Progenitor cell of endocrine pancreas (in vitro differentiated cells): Measurements from ENCODE around the gene SYTL4. TPM values are rescaled to one million over a fixed set of nuclear protein-coding genes. Genes with fewer than 3 reads are reported as not detected.

ENCODE experiments used
- DNase-seq: peaks from one replicate; pipeline ENCODE4 v3.0.0; 2021; ENCODE audit warnings: low spot score; ENCODE audit not compliant: unreplicated experiment
- H3K27ac Mint-ChIP-seq: 2 replicates; pipeline ENCODE4 v1.8.0; 2021; ENCODE audit warnings: mild to moderate bottlenecking, moderate library complexity, mixed read lengths
- H3K27me3 Mint-ChIP-seq: 2 replicates; pipeline ENCODE4 v1.8.0; 2021; ENCODE audit warnings: mixed read lengths
- H3K36me3 Mint-ChIP-seq: 2 replicates; pipeline ENCODE4 v1.8.0; 2022; ENCODE audit warnings: mixed read lengths; ENCODE audit not compliant: insufficient read depth
- H3K4me1 Mint-ChIP-seq: 2 replicates; pipeline ENCODE4 v1.8.0; 2021; ENCODE audit warnings: low read depth, mixed read lengths
- H3K4me3 Mint-ChIP-seq: 2 replicates; pipeline ENCODE4 v1.8.0; 2021; ENCODE audit warnings: low read depth, mild to moderate bottlenecking, moderate library complexity, mixed read lengths
- H3K9me3 Mint-ChIP-seq: 2 replicates; pipeline ENCODE4 v1.8.0; 2021; ENCODE audit warnings: low read depth, mixed read lengths
- total RNA-seq: library from RNA; stranded (reverse); gene quantifications from 2 replicates; pipeline ENCODE4 v1.2.1, GENCODE V29; 2021
- TF ChIP-seq, protein P1 (sequence below): fragments of 200-600 bp; sonication (generic); IDR thresholded peaks from one replicate; pipeline ENCODE4 v1.5.0; 2021; ENCODE audit warnings: antibody characterized with exemption, mild to moderate bottlenecking; ENCODE audit not compliant: unreplicated experiment

Gene SYTL4
- total RNA-seq, 1 donor from 2014 or later = 1.8 TPM

GRCh38 chrX:100659431-100660137, 72.3 kb downstream of the SYTL4 start:
- Mint-ChIP-seq H3K27ac (no peak overlapping the region), H3K9me3 (peaks cover 11% of the 10 kb centered on the region), H3K36me3 (no peaks in the 10 kb centered on the region), H3K4me1 (peaks cover 2% of the 10 kb centered on the region), H3K4me3 (no peak overlapping the region), H3K27me3 (no peaks in the 10 kb centered on the region)
- no peak for DNase-seq
- TF ChIP-seq, protein P1, sequence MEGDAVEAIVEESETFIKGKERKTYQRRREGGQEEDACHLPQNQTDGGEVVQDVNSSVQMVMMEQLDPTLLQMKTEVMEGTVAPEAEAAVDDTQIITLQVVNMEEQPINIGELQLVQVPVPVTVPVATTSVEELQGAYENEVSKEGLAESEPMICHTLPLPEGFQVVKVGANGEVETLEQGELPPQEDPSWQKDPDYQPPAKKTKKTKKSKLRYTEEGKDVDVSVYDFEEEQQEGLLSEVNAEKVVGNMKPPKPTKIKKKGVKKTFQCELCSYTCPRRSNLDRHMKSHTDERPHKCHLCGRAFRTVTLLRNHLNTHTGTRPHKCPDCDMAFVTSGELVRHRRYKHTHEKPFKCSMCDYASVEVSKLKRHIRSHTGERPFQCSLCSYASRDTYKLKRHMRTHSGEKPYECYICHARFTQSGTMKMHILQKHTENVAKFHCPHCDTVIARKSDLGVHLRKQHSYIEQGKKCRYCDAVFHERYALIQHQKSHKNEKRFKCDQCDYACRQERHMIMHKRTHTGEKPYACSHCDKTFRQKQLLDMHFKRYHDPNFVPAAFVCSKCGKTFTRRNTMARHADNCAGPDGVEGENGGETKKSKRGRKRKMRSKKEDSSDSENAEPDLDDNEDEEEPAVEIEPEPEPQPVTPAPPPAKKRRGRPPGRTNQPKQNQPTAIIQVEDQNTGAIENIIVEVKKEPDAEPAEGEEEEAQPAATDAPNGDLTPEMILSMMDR = no peak

DNA sequence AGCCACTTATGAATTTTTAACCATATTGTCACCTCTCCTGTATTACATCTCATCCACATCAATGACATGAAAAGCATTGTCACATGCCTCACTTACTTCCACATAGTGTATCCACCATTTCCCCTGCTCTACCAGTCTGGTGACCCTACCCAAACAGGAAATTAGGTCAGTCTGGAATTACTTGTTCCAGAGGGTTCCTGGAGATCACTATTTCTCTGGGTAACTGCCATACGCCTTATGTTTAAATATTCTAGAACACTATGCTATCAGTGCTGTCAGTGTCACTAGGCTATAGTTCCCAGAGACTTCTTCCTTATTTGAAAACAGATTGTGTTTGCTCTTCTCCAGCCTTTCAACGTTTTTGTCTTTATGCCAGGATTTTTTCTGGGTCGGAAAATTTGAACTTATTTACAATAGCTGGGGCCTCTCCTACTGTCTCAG, 73.0 kb downstream of the SYTL4 start:
- no peaks in the 10 kb centered on the region for H3K36me3 Mint-ChIP-seq
- no peaks in the 10 kb centered on the region for H3K27me3 Mint-ChIP-seq
- H3K4me1 Mint-ChIP-seq = peaks cover 6% of the 10 kb centered on the region
- DNase-seq = no peak
- no peak overlapping the region for H3K4me3 Mint-ChIP-seq
- no peak overlapping the region for H3K27ac Mint-ChIP-seq
- peaks cover 11% of the 10 kb centered on the region for H3K9me3 Mint-ChIP-seq
- TF ChIP-seq, protein P1 = no peak

DNA sequence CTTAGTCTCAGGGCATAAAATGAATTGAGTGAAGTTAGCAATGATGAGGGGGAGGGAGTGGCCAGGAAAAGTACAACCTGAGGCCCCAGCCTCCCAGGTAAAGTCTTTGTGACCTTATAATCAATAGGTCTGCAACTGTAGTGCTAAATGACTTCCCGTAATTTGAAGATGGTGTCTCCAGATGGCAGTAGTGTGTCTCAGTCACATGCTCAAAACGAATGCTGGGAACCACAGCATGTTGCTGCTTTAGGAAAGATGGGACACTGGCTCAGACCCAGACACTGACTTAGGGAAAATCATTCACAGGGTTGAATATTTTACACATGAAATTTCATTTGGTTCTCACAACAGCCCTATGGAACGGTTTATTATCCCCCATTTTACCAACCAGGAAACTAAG, 77.7 kb downstream of the SYTL4 start:
- H3K27ac Mint-ChIP-seq = no peak overlapping the region
- peaks cover 14% of the 10 kb centered on the region for H3K4me1 Mint-ChIP-seq
- H3K27me3 Mint-ChIP-seq = no peaks in the 10 kb centered on the region
- no peak for DNase-seq
- H3K4me3 Mint-ChIP-seq = no peak overlapping the region
- peaks cover 28% of the 10 kb centered on the region for H3K9me3 Mint-ChIP-seq
- H3K36me3 Mint-ChIP-seq = peaks cover 2% of the 10 kb centered on the region
- TF ChIP-seq, protein P1 = no peak

DNA sequence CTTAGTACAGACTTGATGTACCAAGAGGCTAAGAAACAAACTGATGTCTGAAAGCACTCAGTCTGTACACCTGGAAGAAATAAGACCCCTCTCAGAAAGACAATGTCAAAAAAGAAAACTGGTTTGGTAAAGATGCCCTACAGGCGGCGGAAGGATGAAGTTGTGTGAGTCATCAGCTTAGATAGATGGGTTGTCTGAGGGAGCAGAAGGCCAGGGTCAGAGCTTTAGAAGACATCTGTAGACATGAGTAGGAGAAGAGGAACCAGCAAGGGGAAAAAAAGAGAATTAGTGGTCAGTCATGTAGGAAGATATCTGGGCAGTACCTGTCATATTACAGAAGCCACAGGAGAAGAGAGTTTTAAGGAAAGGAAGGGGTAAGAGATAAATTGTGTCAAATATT, 79.7 kb downstream of the SYTL4 start:
- TF ChIP-seq, protein P1 = no peak
- no peaks in the 10 kb centered on the region for H3K27me3 Mint-ChIP-seq
- no peak overlapping the region for H3K27ac Mint-ChIP-seq
- peaks cover 22% of the 10 kb centered on the region for H3K4me1 Mint-ChIP-seq
- H3K9me3 Mint-ChIP-seq = peaks cover 27% of the 10 kb centered on the region
- DNase-seq = no peak
- H3K4me3 Mint-ChIP-seq = no peak overlapping the region
- H3K36me3 Mint-ChIP-seq = peaks cover 2% of the 10 kb centered on the region

DNA sequence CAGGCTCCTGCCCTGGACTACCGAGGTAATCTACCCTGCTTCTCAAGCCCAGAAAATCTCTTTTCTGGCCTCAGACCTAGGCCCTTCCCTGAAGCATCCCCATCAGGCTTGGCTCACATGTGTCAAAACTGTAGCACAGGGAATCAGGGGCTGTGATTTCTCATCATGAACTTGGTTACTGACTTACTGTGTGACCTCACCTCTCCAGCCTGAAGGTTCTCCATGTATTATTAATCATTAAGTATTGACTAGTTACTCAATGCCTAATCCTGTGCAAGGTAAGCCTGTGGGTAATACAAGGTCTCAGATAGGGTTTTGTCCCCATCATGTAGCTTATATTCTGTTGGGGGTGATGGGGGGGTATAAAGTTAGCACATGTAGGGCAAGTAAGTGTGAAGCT, 81.1 kb downstream of the SYTL4 start:
- peaks cover 2% of the 10 kb centered on the region for H3K36me3 Mint-ChIP-seq
- H3K4me1 Mint-ChIP-seq = peaks cover 22% of the 10 kb centered on the region
- H3K27me3 Mint-ChIP-seq = no peaks in the 10 kb centered on the region
- TF ChIP-seq, protein P1 = no peak
- H3K9me3 Mint-ChIP-seq = peaks cover 25% of the 10 kb centered on the region
- no peak overlapping the region for H3K27ac Mint-ChIP-seq
- H3K4me3 Mint-ChIP-seq = no peak overlapping the region
- DNase-seq = no peak
